PC-3 (cell line): ENCODE measurements around the gene RAB31. TPM values are rescaled to one million over a fixed set of nuclear protein-coding genes. Genes with fewer than 3 reads are reported as not detected.

Experiments used
- ATAC-seq: fragments of 200-7000 bp; cut with Tn5 transposase; 2 replicates; pipeline ENCODE4 v1.9.1; 2020; ENCODE audit warnings: mild to moderate bottlenecking, moderate library complexity
- BruUV-seq: library from RNA; stranded (reverse); fragments of 400-500 nt; replicated peaks from 2 replicates; lab custom pipeline; 2021; lab: Mats Ljungman, UMichigan
- CTCF ChIA-PET: fragments of 300-600 bp; sonication (Branson Sonifier 250); formaldehyde crosslinking; loops from one replicate; lab custom pipeline; 2022; ENCODE audit warnings: antibody characterized with exemption; lab: Charles Lee
- POLR2A ChIA-PET: fragments of 300-600 bp; sonication (Branson Sonifier 250); formaldehyde crosslinking; loops from one replicate; lab custom pipeline; 2022; ENCODE audit warnings: antibody characterized with exemption; ENCODE audit not compliant: unreplicated experiment; lab: Charles Lee
- DNase-seq: peaks from one replicate; pipeline ENCODE4 v3.0.0-alpha.2; 2015
- H2AFZ ChIP-seq: fragments of 300-600 bp; sonication (generic); 2 replicates; pipeline ENCODE4 v1.6.0; 2016; ENCODE audit warnings: antibody characterized with exemption, low read length
- H3F3A ChIP-seq: fragments of 300-600 bp; sonication (generic); one replicate; pipeline ENCODE4 v1.6.0; 2017; ENCODE audit warnings: antibody characterized with exemption, low read length, control low read depth, mild to moderate bottlenecking; ENCODE audit not compliant: unreplicated experiment
- H3K27ac ChIP-seq: fragments of 300-600 bp; sonication (generic); 2 replicates; pipeline ENCODE4 v1.5.1; 2016; ENCODE audit warnings: mild to moderate bottlenecking, low read length
- H3K27me3 ChIP-seq: fragments of 300-600 bp; sonication (generic); 2 replicates; pipeline ENCODE4 v1.6.1; 2016; ENCODE audit warnings: low read length, mixed read lengths
- H3K36me3 ChIP-seq: fragments of 300-600 bp; sonication (generic); 2 replicates; pipeline ENCODE4 v1.6.1; 2016; ENCODE audit warnings: low read depth, mixed run types, low read length, mixed read lengths
- H3K4me1 ChIP-seq: fragments of 300-600 bp; sonication (generic); 2 replicates; pipeline ENCODE4 v1.5.1; 2016; ENCODE audit warnings: low read length; ENCODE audit not compliant: insufficient read depth
- H3K4me2 ChIP-seq: fragments of 300-600 bp; sonication (generic); 2 replicates; pipeline ENCODE4 v1.6.0; 2016; ENCODE audit warnings: low read length
- H3K4me3 ChIP-seq: fragments of 300-600 bp; sonication (generic); 2 replicates; pipeline ENCODE4 v1.5.1; 2016; ENCODE audit warnings: mild to moderate bottlenecking, low read length, mixed read lengths
- H3K79me2 ChIP-seq: fragments of 300-600 bp; sonication (generic); 2 replicates; pipeline ENCODE4 v1.6.1; 2017; ENCODE audit warnings: low read length, mixed read lengths
- H3K9ac ChIP-seq: fragments of 300-600 bp; sonication (generic); 2 replicates; pipeline ENCODE4 v1.6.0; 2016; ENCODE audit warnings: mild to moderate bottlenecking, low read length
- H3K9me2 ChIP-seq: fragments of 300-600 bp; sonication (generic); replicated peaks from 2 replicates; pipeline ENCODE4 v1.6.1; 2016; ENCODE audit warnings: mixed run types, low read length, mixed read lengths
- H3K9me3 ChIP-seq: fragments of 300-600 bp; sonication (generic); 2 replicates; pipeline ENCODE4 v1.6.1; 2016; ENCODE audit warnings: low read length, mixed read lengths
- H4K20me1 ChIP-seq: fragments of 300-600 bp; sonication (generic); 2 replicates; pipeline ENCODE4 v1.6.1; 2016; ENCODE audit warnings: low read length, mixed read lengths
- EZH2 ChIP-seq: fragments of 300-600 bp; sonication (generic); IDR thresholded peaks from one replicate; pipeline ENCODE4 v1.6.1; 2017; ENCODE audit warnings: antibody characterized with exemption, mild to moderate bottlenecking, low read length; ENCODE audit not compliant: unreplicated experiment
- EZH2phosphoT487 ChIP-seq: fragments of 300-600 bp; sonication (generic); IDR thresholded peaks from 2 replicates; pipeline ENCODE4 v1.6.1; 2018; ENCODE audit warnings: mild to moderate bottlenecking, antibody characterized with exemption, low read length, borderline replicate concordance
- intact Hi-C: fragments of 100-400 bp; cut with micrococcal nuclease; formaldehyde crosslinking; loops from 2 replicates; pipeline ENCODE4 v1.9.0; 2023
- total RNA-seq: library from RNA; depleted of rRNA; stranded (reverse); fragments of >200 nt; gene quantifications from 2 replicates; pipeline ENCODE4 v1.2.3, GENCODE V29; 2014
- TF ChIP-seq, protein P1 (sequence below): fragments of 300-600 bp; sonication (generic); conservative IDR thresholded peaks from 2 replicates; pipeline ENCODE4 v1.5.1; 2017; ENCODE audit warnings: antibody characterized with exemption, low read depth, mild to moderate bottlenecking, low read length

RAB31 gene
- total RNA-seq, 1 experiment from 2014 or later = 3.8 TPM

DNA sequence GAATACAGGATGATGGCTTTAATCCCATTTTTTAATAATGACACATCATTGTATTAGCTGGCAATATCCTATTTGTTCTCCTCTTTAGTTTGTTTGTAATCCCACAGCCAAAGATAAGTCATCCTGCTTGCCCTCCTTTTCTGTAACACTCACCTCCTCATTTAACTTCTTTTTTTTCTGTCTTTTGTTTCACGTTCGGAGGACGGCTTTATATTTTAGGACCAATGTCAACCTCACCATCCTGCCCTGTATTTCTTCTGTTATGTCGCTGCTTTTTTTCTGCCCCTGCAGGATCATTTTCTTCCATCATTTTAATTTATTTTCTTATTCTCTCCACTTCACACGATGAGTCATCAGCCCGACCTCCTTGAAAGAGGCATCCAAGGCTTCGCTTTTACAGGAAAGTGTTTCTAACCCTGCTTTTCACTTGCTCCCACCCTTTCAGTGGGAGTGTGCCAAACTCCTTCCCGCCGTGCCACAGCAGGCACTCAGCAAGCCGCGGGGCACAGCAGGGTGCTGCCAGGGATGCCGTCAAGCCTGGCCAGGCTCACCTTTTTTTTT is 11.4 kb downstream of the RAB31 start:
- Histone ChIP-seq H3K79me2 (no peaks in the 10 kb centered on the region), H3K4me1 (peaks cover 12% of the 10 kb centered on the region), H2AFZ (peak overlapping the region; percentile 70), H3K4me2 (peak overlapping the region; percentile 82), H3K27me3 (no peaks in the 10 kb centered on the region), H3K4me3 (peak overlapping the region; percentile 54), H3F3A (peaks cover 4% of the 10 kb centered on the region), H3K9ac (peak overlapping the region; percentile 42), H3K36me3 (no peaks in the 10 kb centered on the region), H3K27ac (peak overlapping the region; percentile 93), H3K9me3 (no peaks in the 10 kb centered on the region), H3K9me2 (no peaks in the 10 kb centered on the region), H4K20me1 (no peaks in the 10 kb centered on the region)
- no TSS peak for BruUV-seq
- TF ChIP-seq, protein P1, sequence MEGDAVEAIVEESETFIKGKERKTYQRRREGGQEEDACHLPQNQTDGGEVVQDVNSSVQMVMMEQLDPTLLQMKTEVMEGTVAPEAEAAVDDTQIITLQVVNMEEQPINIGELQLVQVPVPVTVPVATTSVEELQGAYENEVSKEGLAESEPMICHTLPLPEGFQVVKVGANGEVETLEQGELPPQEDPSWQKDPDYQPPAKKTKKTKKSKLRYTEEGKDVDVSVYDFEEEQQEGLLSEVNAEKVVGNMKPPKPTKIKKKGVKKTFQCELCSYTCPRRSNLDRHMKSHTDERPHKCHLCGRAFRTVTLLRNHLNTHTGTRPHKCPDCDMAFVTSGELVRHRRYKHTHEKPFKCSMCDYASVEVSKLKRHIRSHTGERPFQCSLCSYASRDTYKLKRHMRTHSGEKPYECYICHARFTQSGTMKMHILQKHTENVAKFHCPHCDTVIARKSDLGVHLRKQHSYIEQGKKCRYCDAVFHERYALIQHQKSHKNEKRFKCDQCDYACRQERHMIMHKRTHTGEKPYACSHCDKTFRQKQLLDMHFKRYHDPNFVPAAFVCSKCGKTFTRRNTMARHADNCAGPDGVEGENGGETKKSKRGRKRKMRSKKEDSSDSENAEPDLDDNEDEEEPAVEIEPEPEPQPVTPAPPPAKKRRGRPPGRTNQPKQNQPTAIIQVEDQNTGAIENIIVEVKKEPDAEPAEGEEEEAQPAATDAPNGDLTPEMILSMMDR = no peak
- TF ChIP-seq EZH2phosphoT487 = peak; percentile 87
- POLR2A ChIA-PET = no interaction called here
- peak; percentile 82 for ATAC-seq
- CTCF ChIA-PET = interaction anchor here (0.6 kb wide), 1 partner anchor 16 kb away, joined by 3 read pairs; no protein-coding TSS in a partner anchor
- intact Hi-C loops = no loop called here
- DNase-seq = peak; percentile 91

DNA sequence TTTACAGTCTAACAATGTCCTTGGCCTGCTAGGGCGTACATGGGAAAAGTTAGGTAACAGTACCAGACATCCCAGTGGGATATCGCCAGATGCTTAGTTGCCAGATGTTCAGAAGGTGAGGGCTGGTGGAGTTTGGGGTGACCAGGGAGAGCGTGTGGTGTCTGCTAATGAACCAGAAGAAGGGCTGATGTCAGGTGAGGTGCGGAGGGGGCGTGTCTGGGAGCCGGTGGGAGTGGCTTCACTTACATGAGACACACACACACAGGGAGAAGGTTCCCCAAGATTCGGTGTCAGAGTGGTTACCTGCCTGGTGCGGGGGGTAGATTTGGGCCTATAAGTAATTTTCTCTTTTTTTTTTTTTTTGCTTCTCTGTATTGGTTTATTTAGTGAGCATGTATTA is 12.2 kb downstream of the RAB31 start:
- ChIA-PET CTCF (no interaction called here), POLR2A (no interaction called here)
- H3K79me2 ChIP-seq = no peaks in the 10 kb centered on the region
- peak overlapping the region; percentile 82 for H3K4me2 ChIP-seq
- H3K27me3 ChIP-seq = no peaks in the 10 kb centered on the region
- H3K9me2 ChIP-seq = no peaks in the 10 kb centered on the region
- ATAC-seq (no peak), DNase-seq (no peak)
- peak overlapping the region; percentile 54; the same call in 1 of the 2 replicates for H3K4me3 ChIP-seq
- no peaks in the 10 kb centered on the region for H4K20me1 ChIP-seq
- H3K36me3 ChIP-seq = no peaks in the 10 kb centered on the region
- H3K9ac ChIP-seq = peak overlapping the region; percentile 42
- peaks cover 12% of the 10 kb centered on the region for H3K4me1 ChIP-seq
- TF ChIP-seq EZH2 = no peak
- TF ChIP-seq, protein P1 = no peak
- no peak for TF ChIP-seq EZH2phosphoT487
- peak overlapping the region; percentile 93 for H3K27ac ChIP-seq
- peaks cover 4% of the 10 kb centered on the region for H3F3A ChIP-seq
- no peaks in the 10 kb centered on the region for H3K9me3 ChIP-seq
- BruUV-seq = no TSS peak
- intact Hi-C loops = loop anchor here (5.0 kb wide), 1 partner anchor 197 kb away; no protein-coding TSS in a partner anchor
- H2AFZ ChIP-seq = no peak overlapping the region

DNA sequence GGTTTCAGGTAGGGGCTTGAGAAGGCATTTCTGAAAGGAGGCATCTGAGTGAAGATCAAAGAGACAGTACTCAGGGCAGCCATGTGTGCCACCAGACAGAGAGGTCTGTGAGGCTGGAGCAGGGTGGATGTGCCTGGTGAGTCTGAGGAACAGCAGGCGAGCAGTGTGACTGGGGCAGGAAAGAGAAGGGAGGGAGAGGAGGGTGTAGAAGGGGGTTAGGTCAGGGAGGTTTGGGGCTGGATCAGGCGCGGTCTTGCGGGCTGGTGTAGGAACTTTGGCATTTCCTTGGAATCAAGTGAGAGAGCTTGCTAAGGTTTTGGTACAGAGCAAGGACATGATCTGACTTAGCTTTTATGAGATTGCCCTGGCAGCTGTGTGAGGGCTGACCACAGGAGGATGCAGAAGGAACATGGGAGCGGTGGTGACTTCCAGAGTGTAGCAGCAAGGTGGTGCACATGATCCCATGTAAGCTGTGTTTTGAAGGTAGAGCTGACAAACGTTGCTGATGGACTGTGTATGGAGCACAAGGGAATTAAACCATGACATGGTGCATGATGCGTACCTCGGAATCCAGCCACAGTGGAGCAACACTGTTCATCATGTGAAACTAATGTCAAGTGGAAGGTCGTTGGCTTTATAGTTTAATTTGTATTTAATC is 13.9 kb downstream of the RAB31 start:
- Histone ChIP-seq H3F3A (peaks cover 4% of the 10 kb centered on the region), H3K4me3 (no peak overlapping the region), H4K20me1 (no peaks in the 10 kb centered on the region), H3K79me2 (no peaks in the 10 kb centered on the region), H3K9me2 (no peaks in the 10 kb centered on the region), H3K4me2 (no peak overlapping the region), H3K9ac (no peak overlapping the region), H2AFZ (no peak overlapping the region), H3K27ac (no peak overlapping the region), H3K27me3 (no peaks in the 10 kb centered on the region), H3K9me3 (no peaks in the 10 kb centered on the region), H3K36me3 (no peaks in the 10 kb centered on the region), H3K4me1 (peaks cover 12% of the 10 kb centered on the region)
- ChIA-PET CTCF (interaction anchor here (0.6 to 1.5 kb wide), 4 partner anchors 38 to 426 kb away, joined by 3 to 11 read pairs (median 4); no protein-coding TSS in a partner anchor), POLR2A (no interaction called here)
- BruUV-seq = no TSS peak
- ATAC-seq (no peak), DNase-seq (no peak)
- intact Hi-C loops = loop anchor here (1.0 to 5.0 kb wide), 4 partner anchors 38 to 195 kb away; no protein-coding TSS in a partner anchor
- TF ChIP-seq EZH2phosphoT487 (no peak), EZH2 (no peak)
- TF ChIP-seq, protein P1 = no peak
